ENCODE measurements around the gene ST3GAL3. TPM values are rescaled to one million over a fixed set of nuclear protein-coding genes. Genes with fewer than 3 reads are reported as not detected.

ST3GAL3 gene
- total RNA-seq, 1 donor from 2014 or later, result 15.2 TPM

DNA sequence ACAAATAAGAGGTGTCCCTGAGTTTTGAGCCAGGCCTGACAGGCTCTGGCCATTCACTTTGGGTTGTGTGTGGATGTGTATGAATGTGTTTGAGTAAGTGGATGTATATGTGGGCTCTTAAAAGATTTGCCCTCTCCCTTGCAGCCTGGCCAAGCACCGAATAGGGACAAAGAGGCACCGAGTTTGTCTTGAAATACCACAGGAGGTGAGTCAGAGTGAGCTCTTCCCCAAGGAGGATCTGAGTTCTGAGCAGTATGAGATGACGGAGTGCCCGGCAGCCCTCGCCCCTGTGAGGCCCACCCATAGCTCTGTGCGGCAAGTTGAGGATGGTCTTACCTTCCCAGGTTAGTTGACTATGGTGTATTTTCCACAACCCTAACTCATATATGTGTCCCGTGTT is 38.4 kb upstream of the ST3GAL3 start:
- Mint-ChIP-seq H3K4me1 (ENCODE audit: low read depth) (peaks cover 30% of the 10 kb centered on the region), H3K27ac (ENCODE audit: unreplicated experiment) (peak overlapping the region; percentile 60), H3K4me3 (ENCODE audit: unreplicated experiment) (no peak overlapping the region), H3K36me3 (ENCODE audit: low read depth) (peaks cover 56% of the 10 kb centered on the region), H3K27me3 (ENCODE audit: low read depth) (no peaks in the 10 kb centered on the region), H3K9me3 (ENCODE audit: low read depth) (no peaks in the 10 kb centered on the region)
- DNase-seq (ENCODE audit: low spot score), result no peak
- TF ChIP-seq, protein P1, sequence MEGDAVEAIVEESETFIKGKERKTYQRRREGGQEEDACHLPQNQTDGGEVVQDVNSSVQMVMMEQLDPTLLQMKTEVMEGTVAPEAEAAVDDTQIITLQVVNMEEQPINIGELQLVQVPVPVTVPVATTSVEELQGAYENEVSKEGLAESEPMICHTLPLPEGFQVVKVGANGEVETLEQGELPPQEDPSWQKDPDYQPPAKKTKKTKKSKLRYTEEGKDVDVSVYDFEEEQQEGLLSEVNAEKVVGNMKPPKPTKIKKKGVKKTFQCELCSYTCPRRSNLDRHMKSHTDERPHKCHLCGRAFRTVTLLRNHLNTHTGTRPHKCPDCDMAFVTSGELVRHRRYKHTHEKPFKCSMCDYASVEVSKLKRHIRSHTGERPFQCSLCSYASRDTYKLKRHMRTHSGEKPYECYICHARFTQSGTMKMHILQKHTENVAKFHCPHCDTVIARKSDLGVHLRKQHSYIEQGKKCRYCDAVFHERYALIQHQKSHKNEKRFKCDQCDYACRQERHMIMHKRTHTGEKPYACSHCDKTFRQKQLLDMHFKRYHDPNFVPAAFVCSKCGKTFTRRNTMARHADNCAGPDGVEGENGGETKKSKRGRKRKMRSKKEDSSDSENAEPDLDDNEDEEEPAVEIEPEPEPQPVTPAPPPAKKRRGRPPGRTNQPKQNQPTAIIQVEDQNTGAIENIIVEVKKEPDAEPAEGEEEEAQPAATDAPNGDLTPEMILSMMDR (IDR thresholded peaks at IDR 0.05), result no peak

DNA sequence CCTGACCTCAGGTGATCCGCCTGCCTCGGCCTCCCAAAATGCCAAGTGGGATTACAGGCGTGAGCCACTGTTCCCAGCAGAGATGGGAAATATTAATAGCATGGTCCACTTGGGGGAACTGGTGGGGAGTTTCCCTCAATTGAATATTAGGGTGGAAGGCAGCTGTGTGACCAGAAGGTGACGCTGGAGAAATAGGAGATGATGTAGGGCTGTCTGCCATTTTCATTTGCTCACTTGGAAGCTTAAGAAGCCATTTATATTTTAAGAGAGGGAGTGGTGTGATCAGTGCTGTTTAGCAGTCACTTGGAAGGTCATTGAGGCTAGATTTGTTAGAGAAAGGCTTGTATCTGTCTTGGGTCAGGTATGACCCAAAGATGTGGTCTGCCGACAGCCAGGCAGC is 37.5 kb upstream of the ST3GAL3 start:
- Mint-ChIP-seq H3K9me3 (ENCODE audit: low read depth) (no peaks in the 10 kb centered on the region), H3K4me3 (ENCODE audit: unreplicated experiment) (no peak overlapping the region), H3K4me1 (ENCODE audit: low read depth) (peaks cover 30% of the 10 kb centered on the region), H3K27ac (ENCODE audit: unreplicated experiment) (no peak overlapping the region), H3K36me3 (ENCODE audit: low read depth) (peaks cover 55% of the 10 kb centered on the region), H3K27me3 (ENCODE audit: low read depth) (no peaks in the 10 kb centered on the region)
- TF ChIP-seq, protein P1 (IDR thresholded peaks at IDR 0.05), result no peak
- no peak for DNase-seq (ENCODE audit: low spot score)

DNA sequence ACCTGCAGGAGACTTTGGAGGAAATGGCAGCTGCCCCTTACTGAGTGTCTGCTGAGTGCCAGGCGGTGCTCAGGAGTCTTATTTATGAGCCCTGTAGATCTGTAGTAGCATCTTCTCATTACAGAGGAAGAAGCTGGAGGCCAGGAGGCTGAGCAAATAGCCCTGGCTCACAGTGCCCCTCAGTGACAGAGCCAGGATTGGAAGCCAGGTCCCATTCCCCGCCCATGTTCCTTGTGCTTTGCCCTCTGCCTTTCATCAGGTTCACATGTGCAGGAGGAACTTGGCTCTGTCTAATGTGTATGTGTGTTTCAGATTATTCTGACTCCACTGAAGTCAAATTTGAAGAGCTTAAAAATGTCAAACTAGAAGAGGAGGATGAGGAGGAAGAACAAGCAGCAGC is 36.1 kb upstream of the ST3GAL3 start:
- no peaks in the 10 kb centered on the region for H3K27me3 Mint-ChIP-seq (ENCODE audit: low read depth)
- no peaks in the 10 kb centered on the region for H3K9me3 Mint-ChIP-seq (ENCODE audit: low read depth)
- peak overlapping the region; percentile 75 for H3K27ac Mint-ChIP-seq (ENCODE audit: unreplicated experiment)
- DNase-seq (ENCODE audit: low spot score), result no peak
- peaks cover 30% of the 10 kb centered on the region for H3K4me1 Mint-ChIP-seq (ENCODE audit: low read depth)
- H3K36me3 Mint-ChIP-seq (ENCODE audit: low read depth), result peaks cover 56% of the 10 kb centered on the region
- TF ChIP-seq, protein P1 (IDR thresholded peaks at IDR 0.05), result no peak
- no peak overlapping the region for H3K4me3 Mint-ChIP-seq (ENCODE audit: unreplicated experiment)

DNA sequence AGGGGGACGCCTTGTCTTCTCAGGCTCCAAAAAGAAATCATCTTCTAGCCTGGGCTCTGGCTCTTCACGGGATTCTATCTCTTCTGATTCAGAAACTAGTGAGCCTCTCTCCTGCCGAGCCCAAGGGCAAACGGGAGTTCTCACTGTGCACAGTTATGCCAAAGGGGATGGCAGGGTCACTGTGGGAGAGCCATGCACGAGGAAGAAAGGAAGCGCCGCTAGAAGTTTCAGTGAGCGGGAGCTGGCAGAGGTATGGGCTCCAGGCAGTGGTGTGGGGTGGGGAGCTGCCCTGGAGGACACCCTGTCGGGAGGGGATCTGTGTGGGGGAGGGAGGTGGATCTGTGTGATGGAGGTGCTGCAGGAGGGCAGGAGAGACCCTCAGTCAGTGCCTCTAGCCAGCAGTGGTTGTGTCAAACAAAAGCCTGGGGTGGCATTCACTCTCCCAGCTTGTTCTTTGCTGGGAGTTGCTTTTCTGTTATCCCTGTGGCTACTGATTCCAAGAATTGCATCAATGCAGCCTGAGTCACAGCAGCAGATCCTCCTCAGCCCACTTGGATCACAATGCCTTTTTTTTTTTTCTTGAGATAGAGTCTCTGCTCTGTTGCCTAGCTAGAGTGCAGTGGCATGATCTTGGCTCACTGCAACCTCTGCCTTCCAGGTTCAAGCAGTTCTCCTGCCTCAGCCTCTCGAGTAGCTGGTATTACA is 35.6 kb upstream of the ST3GAL3 start:
- peaks cover 30% of the 10 kb centered on the region for H3K4me1 Mint-ChIP-seq (ENCODE audit: low read depth)
- H3K27me3 Mint-ChIP-seq (ENCODE audit: low read depth), result no peaks in the 10 kb centered on the region
- H3K4me3 Mint-ChIP-seq (ENCODE audit: unreplicated experiment), result no peak overlapping the region
- DNase-seq (ENCODE audit: low spot score), result no peak
- H3K9me3 Mint-ChIP-seq (ENCODE audit: low read depth), result no peaks in the 10 kb centered on the region
- H3K27ac Mint-ChIP-seq (ENCODE audit: unreplicated experiment), result peak overlapping the region; percentile 75
- TF ChIP-seq, protein P1 (IDR thresholded peaks at IDR 0.05), result no peak
- peaks cover 55% of the 10 kb centered on the region for H3K36me3 Mint-ChIP-seq (ENCODE audit: low read depth)

DNA sequence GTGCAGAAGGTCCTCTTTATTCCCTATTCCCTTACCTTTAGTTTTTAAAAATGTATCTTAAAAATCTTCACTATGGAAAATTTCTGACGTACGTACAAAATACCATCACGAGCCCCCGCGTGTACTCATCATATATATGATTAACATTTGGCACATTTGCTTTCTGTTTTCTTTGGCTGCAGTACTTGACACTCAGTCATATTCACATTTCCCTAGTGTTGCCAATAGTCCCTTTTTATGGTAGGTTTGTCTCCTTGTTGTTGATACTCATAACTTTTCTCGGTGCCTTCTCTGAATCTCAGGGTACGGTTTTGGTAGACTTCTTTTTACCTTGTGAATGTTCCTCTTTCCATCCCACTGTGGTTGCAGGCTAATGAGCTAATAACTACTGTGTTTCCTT is 34.1 kb upstream of the ST3GAL3 start:
- no peak for DNase-seq (ENCODE audit: low spot score)

More for the DNA sequence above, 34.1 kb upstream of the ST3GAL3 start:
- Mint-ChIP-seq H3K4me3 (ENCODE audit: unreplicated experiment) (no peak overlapping the region), H3K4me1 (ENCODE audit: low read depth) (peaks cover 30% of the 10 kb centered on the region), H3K27ac (ENCODE audit: unreplicated experiment) (peak overlapping the region; percentile 55), H3K9me3 (ENCODE audit: low read depth) (no peaks in the 10 kb centered on the region), H3K27me3 (ENCODE audit: low read depth) (no peaks in the 10 kb centered on the region), H3K36me3 (ENCODE audit: low read depth) (peaks cover 55% of the 10 kb centered on the region)
- TF ChIP-seq, protein P1 (IDR thresholded peaks at IDR 0.05), result no peak
